Bronchial epithelial cell (primary cell): ENCODE measurements around the gene ALOX12. TPM values are rescaled to one million over a fixed set of nuclear protein-coding genes. Genes with fewer than 3 reads are reported as not detected.

ENCODE experiments used
- DNase-seq: peaks from one replicate; pipeline ENCODE4 v3.0.0-alpha.2; 2010; ENCODE audit warnings: low read depth
- FAIRE-seq: peaks from 2 replicates; lab custom pipeline; 2011; peaks lifted over from hg19 to GRCh38; lab: Jason Lieb, UNC
- H3K27me3 ChIP-seq: 2 replicates; pipeline ENCODE4 v1.5.1; 2011; ENCODE audit warnings: low read length; ENCODE audit not compliant: control insufficient read depth, insufficient read depth
- H3K36me3 ChIP-seq: 2 replicates; pipeline ENCODE4 v1.5.1; 2011; ENCODE audit warnings: low read length; ENCODE audit not compliant: control insufficient read depth, insufficient read depth
- H3K4me3 ChIP-seq: 2 replicates; pipeline ENCODE4 v1.5.1; 2011; ENCODE audit warnings: mild to moderate bottlenecking, low read depth, low read length, control low read depth
- total RNA-seq: library from RNA; depleted of rRNA; stranded (reverse); fragments of >200 nt; gene quantifications from 2 replicates; pipeline ENCODE4 v1.2.1, GENCODE V29; 2014
- TF ChIP-seq, protein P1 (sequence below): IDR thresholded peaks from 2 replicates; pipeline ENCODE4 v1.5.1; 2011; ENCODE audit warnings: mild to moderate bottlenecking, moderate library complexity, low read length, control low read depth, inconsistent platforms; ENCODE audit not compliant: insufficient read depth, severe bottlenecking

Gene ALOX12
- total RNA-seq, 1 donor from 2014 or later = 0.26 TPM

DNA sequence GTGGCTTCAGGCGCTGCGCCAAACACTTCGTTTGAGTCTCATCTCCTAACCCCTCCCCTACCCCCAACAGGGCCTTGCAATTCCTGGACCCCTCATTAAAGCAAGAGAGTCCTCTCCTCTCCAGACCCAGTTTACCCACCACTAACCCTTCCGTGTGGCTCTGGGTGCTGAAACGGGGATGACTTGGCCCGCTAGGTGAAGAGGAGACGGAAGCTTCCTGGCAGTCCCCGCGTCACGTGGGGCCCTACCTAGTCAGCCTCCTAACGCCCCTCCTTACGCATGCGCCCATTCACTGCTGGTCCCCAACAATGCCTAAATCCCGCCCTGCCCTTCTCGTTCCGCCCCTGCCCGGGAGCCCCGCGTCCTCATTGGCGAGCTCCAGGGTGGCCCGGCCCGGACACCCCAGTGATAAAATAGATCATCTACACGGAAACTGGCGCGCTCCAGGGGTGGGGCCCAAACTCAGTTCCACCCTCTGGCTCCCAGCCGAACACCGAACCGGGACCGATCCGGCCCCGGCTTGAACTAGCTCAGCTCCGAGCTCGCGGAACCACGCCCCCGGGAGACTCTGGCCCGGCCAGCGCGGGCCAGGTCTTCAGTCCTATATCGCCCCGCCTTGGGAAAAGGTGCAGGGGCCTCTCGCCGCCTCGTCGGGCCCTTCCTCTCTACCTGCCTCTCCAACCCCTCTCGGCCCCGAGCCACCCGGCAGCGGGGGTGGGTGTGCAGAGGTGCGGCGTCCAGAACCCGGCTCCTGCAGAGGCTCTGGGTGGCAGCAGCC is 39.9 kb downstream of the ALOX12 start, which contains the start of gene SLC16A13:
Gene SLC16A13 (plus strand): TSS at position 425 of the 778 bp plus-strand sequence. CDS start 368 bp downstream, outside the sequence.
- peak; percentile 96 for DNase-seq

DNA sequence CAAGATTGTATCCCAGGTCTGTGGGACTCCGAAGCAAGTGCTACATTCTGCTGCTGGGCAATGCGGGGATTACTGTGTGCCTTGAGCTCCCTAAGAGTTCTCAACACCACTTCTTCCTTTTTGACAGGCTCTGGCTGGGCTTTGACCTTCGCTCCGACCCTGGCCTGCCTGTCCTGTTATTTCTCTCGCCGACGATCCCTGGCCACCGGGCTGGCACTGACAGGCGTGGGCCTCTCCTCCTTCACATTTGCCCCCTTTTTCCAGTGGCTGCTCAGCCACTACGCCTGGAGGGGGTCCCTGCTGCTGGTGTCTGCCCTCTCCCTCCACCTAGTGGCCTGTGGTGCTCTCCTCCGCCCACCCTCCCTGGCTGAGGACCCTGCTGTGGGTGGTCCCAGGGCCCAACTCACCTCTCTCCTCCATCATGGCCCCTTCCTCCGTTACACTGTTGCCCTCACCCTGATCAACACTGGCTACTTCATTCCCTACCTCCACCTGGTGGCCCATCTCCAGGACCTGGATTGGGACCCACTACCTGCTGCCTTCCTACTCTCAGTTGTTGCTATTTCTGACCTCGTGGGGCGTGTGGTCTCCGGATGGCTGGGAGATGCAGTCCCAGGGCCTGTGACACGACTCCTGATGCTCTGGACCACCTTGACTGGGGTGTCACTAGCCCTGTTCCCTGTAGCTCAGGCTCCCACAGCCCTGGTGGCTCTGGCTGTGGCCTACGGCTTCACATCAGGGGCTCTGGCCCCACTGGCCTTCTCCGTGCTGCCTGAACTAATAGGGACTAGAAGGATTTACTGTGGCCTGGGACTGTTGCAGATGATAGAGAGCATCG is 42.4 kb downstream of the ALOX12 start:
- no peak for FAIRE-seq
- H3K36me3 ChIP-seq = no peaks in the 10 kb centered on the region
- TF ChIP-seq, protein P1, sequence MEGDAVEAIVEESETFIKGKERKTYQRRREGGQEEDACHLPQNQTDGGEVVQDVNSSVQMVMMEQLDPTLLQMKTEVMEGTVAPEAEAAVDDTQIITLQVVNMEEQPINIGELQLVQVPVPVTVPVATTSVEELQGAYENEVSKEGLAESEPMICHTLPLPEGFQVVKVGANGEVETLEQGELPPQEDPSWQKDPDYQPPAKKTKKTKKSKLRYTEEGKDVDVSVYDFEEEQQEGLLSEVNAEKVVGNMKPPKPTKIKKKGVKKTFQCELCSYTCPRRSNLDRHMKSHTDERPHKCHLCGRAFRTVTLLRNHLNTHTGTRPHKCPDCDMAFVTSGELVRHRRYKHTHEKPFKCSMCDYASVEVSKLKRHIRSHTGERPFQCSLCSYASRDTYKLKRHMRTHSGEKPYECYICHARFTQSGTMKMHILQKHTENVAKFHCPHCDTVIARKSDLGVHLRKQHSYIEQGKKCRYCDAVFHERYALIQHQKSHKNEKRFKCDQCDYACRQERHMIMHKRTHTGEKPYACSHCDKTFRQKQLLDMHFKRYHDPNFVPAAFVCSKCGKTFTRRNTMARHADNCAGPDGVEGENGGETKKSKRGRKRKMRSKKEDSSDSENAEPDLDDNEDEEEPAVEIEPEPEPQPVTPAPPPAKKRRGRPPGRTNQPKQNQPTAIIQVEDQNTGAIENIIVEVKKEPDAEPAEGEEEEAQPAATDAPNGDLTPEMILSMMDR = no peak

More for the DNA sequence above, 39.9 kb downstream of the ALOX12 start, which contains the start of gene SLC16A13:
- TF ChIP-seq, protein P1 = no peak
- Histone ChIP-seq H3K4me3 (peak within 1 kb of the TSS; percentile 53), H3K27me3 (no peaks in the 10 kb centered on the region), H3K36me3 (no peaks in the 10 kb centered on the region)
- peak; percentile 55 for FAIRE-seq

DNA sequence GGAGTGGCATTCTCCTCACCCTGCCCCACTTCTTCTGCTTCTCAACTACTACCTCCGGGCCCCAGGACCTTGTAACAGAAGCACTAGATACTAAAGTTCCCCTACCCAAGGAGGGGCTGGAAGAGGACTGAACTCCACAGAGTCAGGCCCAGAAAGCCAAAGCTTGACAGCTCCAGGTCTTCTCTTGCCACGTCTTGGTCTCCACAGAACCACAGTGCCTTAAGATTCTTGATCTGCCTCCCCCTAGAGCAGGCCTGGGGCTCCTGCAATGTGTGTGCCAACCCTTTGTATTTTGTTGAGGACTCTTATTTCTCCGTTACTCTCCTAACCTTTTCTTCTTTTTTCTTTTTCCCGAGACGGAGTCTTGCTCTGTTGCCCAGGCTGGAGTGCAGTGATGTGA is 44.0 kb downstream of the ALOX12 start:
- no peaks in the 10 kb centered on the region for H3K36me3 ChIP-seq
- no peak for DNase-seq
- H3K27me3 ChIP-seq = peaks cover 2% of the 10 kb centered on the region
- no peak overlapping the region for H3K4me3 ChIP-seq
- peak; percentile 32 for FAIRE-seq
- TF ChIP-seq, protein P1 = no peak

More for the DNA sequence above, 42.4 kb downstream of the ALOX12 start:
- Histone ChIP-seq H3K4me3 (no peak overlapping the region), H3K27me3 (peaks cover 2% of the 10 kb centered on the region)
- no peak for DNase-seq

DNA sequence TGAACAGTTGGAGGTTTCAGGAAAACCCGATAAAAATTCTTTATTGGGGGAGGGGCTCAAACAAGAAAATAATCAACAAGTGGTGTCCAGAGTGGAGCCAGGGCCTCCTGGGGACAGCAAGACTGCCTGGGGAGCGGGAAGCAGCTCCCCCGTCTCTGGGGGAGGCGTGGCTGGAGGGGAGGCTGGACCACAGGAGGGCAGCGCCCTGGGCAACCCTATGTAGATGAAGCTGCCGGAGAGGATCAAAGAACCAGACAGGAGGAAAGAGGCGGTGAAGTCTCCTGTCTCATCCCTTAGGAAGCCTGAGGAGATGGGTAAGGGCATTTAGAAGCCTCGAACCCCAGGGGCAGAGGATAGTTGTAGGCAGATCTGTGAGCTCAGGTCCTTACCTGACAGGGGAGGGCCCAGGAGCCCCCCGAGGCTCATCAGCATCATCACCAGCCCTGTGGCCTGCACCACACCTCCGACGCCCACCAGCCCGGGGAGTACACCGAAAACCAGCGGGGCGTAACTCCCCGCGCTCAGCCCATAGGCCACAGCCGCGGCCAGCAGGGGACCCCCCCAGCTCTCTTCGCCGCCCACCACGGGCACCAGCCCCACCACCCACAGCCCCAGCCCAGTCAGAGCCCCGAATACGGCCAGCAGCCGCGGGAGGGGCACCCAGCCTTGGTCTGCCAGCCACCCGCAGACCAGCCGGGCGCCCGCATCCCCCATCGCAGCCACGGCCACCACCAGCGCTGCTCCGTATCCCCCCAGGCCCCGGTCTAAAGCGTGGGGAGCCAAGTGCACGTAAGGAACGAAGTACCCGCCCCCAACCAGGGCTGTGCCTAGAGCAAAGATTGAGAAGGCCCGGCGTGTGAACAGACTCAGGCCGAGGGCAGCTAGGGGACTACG is 46.0 kb downstream of the ALOX12 start:
- Histone ChIP-seq H3K27me3 (peaks cover 2% of the 10 kb centered on the region), H3K4me3 (peak overlapping the region; percentile 11), H3K36me3 (no peaks in the 10 kb centered on the region)
- FAIRE-seq (no peak), DNase-seq (no peak)
- TF ChIP-seq, protein P1 = no peak

DNA sequence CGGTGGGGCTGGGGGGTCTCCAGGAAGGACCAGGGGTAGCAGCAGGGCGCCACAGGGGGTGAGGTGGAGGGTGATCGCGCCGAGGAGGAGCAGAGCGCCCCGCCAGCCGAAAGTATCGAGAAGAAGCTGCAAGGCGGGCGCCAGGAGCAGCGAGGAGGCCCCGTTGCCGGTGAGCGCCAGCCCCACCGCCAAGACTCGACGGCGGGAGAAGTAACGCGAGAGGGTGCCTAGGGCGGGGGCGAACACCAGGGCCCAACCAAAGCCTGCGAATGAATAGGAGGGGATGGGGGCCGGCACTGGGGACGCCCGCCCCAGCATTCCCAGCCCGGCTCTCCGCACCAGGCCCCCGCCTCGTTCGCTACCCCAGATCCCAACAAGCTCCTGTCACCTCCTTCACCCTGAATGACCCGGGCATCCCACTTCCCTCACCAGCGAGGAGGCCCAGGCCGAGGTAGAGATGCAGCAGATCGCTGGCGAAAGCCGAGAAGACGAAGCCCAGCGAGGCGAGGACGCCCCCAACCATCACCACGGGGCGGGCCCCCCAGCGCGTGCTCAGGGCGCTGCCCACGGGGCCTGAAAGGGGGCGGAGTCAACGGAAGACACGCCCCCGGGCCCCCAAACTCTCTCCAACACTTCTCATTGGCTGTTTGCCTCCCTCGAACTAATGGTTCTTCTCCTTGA is 46.8 kb downstream of the ALOX12 start:
- Histone ChIP-seq H3K27me3 (peaks cover 2% of the 10 kb centered on the region), H3K4me3 (peak overlapping the region; percentile 31), H3K36me3 (no peaks in the 10 kb centered on the region)
- DNase-seq (no peak), FAIRE-seq (no peak)
- TF ChIP-seq, protein P1 = no peak
